ENCODE measurements around the gene TNS4.

DNA sequence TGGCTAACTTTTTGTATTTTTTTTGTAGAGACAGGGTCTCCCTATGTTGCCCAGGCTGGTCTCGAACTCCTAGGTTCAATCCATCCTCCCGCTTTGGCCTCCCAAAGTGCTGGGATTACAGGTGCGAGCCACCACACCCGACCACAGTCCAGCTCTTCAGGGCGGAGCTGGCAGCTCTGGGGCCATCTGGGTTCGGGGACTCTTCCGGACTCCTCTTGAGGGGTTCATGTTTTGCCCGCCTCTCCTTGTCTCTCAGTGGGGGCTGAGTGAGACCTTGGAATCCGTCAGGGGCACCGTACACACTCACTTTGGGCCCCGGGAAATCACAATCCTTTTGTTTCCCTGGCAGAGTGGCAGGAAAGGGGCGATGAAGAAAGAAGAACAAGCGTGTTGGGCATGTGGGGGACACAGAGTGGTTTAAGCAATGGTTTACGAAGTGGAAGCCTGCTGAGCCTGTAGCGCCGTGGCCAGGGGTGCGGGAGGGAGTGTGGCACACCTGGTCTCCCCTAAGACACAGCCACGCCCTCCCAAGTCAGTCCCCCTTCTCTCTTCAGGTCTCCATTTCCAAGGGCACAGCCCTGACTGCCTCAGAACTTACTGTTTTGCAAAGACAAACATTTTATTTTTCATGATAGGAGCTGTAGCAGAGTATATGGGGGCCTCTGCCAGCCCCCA is 26.1 kb downstream of the TNS4 start:
- TF ChIP-seq, protein P1, sequence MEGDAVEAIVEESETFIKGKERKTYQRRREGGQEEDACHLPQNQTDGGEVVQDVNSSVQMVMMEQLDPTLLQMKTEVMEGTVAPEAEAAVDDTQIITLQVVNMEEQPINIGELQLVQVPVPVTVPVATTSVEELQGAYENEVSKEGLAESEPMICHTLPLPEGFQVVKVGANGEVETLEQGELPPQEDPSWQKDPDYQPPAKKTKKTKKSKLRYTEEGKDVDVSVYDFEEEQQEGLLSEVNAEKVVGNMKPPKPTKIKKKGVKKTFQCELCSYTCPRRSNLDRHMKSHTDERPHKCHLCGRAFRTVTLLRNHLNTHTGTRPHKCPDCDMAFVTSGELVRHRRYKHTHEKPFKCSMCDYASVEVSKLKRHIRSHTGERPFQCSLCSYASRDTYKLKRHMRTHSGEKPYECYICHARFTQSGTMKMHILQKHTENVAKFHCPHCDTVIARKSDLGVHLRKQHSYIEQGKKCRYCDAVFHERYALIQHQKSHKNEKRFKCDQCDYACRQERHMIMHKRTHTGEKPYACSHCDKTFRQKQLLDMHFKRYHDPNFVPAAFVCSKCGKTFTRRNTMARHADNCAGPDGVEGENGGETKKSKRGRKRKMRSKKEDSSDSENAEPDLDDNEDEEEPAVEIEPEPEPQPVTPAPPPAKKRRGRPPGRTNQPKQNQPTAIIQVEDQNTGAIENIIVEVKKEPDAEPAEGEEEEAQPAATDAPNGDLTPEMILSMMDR (IDR thresholded peaks at IDR 0.05): no peak
- no peak for TF ChIP-seq POLR2A (IDR thresholded peaks at IDR 0.05)
- TF ChIP-seq EP300 (IDR thresholded peaks at IDR 0.05): no peak

Data from tibial nerve (tissue), 4 donors.